Measurements from ENCODE around the gene CTPS2. TPM values are rescaled to one million over a fixed set of nuclear protein-coding genes. Genes with fewer than 3 reads are reported as not detected.
"Not testable (repeated sequence)": the region's sequence is repeated elsewhere in the genome, so short reads cannot be mapped to it uniquely, and the experiment has no call there.

The CTPS2 gene
- total RNA-seq, 2 experiments from 2014 or later = 6.3 to 6.6 TPM

GRCh38 chrX:16640823-16641222 is 71.6 kb downstream of the CTPS2 start:
- DNase-seq = no peak
- Mint-ChIP-seq H3K9me3 (no peaks in the 10 kb centered on the region), H3K4me3 (no peak overlapping the region), H3K4me1 (ENCODE audit: low read depth) (no peaks in the 10 kb centered on the region), H3K27me3 (no peaks in the 10 kb centered on the region), H3K27ac (no peak overlapping the region), H3K36me3 (no peaks in the 10 kb centered on the region)
- CTCF ChIA-PET = no interaction called here
- intact Hi-C loops (cut with micrococcal nuclease) = no loop called here
- POLR2A ChIA-PET = interaction anchor here (0.7 kb wide), 1 partner anchor 41 kb away, joined by 3 read pairs; no protein-coding TSS in a partner anchor

DNA sequence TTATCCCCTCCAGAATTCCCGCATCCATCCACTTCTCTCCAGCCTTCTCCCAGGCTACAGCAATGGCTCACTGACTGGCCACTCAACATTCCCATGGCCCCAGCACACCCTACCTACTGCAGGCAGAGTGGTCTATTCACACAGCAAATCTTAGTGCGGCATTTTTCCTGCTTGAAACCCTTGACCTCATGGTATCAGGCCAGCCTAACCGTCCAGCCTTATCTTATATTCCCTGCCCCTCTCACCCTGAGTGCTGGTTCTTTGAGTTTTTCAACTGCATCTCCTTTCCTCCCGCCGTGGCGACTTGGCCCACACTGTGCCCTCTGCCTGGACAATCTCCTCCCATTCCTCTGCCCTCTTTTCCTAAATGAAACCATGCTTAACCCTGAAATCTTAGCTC is 72.5 kb downstream of the CTPS2 start:
- CTCF ChIA-PET = no interaction called here
- H3K4me3 Mint-ChIP-seq = no peak overlapping the region
- H3K27ac Mint-ChIP-seq = no peak overlapping the region
- no peaks in the 10 kb centered on the region for H3K9me3 Mint-ChIP-seq
- no peaks in the 10 kb centered on the region for H3K36me3 Mint-ChIP-seq
- no peaks in the 10 kb centered on the region for H3K27me3 Mint-ChIP-seq
- intact Hi-C loops (cut with micrococcal nuclease) = no loop called here
- POLR2A ChIA-PET = no interaction called here
- no peak for DNase-seq
- no peaks in the 10 kb centered on the region for H3K4me1 Mint-ChIP-seq (ENCODE audit: low read depth)

GRCh38 chrX:16638533-16638932 is 73.9 kb downstream of the CTPS2 start:
- no peaks in the 10 kb centered on the region for H3K9me3 Mint-ChIP-seq
- CTCF ChIA-PET = no interaction called here
- intact Hi-C loops (cut with micrococcal nuclease) = no loop called here
- H3K36me3 Mint-ChIP-seq = no peaks in the 10 kb centered on the region
- DNase-seq = no peak
- no peak overlapping the region for H3K4me3 Mint-ChIP-seq
- H3K27ac Mint-ChIP-seq = no peak overlapping the region
- POLR2A ChIA-PET = no interaction called here
- peaks cover 4% of the 10 kb centered on the region for H3K4me1 Mint-ChIP-seq (ENCODE audit: low read depth)
- H3K27me3 Mint-ChIP-seq = no peaks in the 10 kb centered on the region

GRCh38 chrX:16635596-16635995 is 76.9 kb downstream of the CTPS2 start:
- Mint-ChIP-seq H3K4me1 (ENCODE audit: low read depth) (peaks cover 4% of the 10 kb centered on the region), H3K4me3 (no peak overlapping the region), H3K36me3 (no peaks in the 10 kb centered on the region), H3K9me3 (no peaks in the 10 kb centered on the region), H3K27me3 (no peaks in the 10 kb centered on the region), H3K27ac (no peak overlapping the region)
- no peak for DNase-seq
- POLR2A ChIA-PET = no interaction called here
- intact Hi-C loops (cut with micrococcal nuclease) = no loop called here
- CTCF ChIA-PET = no interaction called here

- ChIA-PET POLR2A (interaction anchor here (0.5 kb wide), 1 partner anchor 223 kb away, joined by 4 read pairs; no protein-coding TSS in a partner anchor), CTCF (no interaction called here)
- Mint-ChIP-seq H3K36me3 (no peaks in the 10 kb centered on the region), H3K4me1 (ENCODE audit: low read depth) (peaks cover 4% of the 10 kb centered on the region), H3K27ac (no peak overlapping the region), H3K27me3 (no peaks in the 10 kb centered on the region), H3K4me3 (no peak overlapping the region), H3K9me3 (no peaks in the 10 kb centered on the region)
- intact Hi-C loops (cut with micrococcal nuclease) = no loop called here
- no peak for DNase-seq
These were observed 77.4 kb downstream of the CTPS2 start for GRCh38 chrX:16635040-16635439.

GRCh38 chrX:16633754-16634153 is 78.7 kb downstream of the CTPS2 start:
- CTCF ChIA-PET = no interaction called here
- POLR2A ChIA-PET = no interaction called here
- H3K27me3 Mint-ChIP-seq = no peaks in the 10 kb centered on the region
- no peak for DNase-seq
- H3K27ac Mint-ChIP-seq = no peak overlapping the region
- H3K36me3 Mint-ChIP-seq = no peaks in the 10 kb centered on the region
- H3K4me3 Mint-ChIP-seq = no peak overlapping the region
- no peaks in the 10 kb centered on the region for H3K9me3 Mint-ChIP-seq
- intact Hi-C loops (cut with micrococcal nuclease) = no loop called here
- H3K4me1 Mint-ChIP-seq (ENCODE audit: low read depth) = peaks cover 4% of the 10 kb centered on the region

DNA sequence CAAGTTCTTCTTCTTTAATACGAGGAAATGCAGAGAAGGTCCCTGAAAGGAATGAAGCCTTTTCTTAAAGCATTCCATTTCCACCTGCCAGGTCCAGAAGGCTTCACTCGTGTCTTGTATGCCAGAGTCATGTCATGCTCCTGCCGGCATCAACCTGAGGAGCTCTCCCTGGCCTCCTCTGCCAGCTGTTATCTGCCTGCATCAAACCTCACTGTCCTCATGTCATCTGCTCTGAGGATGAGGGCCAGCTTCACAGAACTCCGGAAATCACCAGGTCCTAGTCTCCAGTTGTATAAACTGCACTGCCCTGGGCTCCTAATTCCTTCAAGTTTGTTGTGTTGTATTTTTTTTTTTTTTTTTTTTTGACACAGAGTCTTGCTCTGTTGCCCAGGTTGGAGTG is 82.6 kb downstream of the CTPS2 start:
- Mint-ChIP-seq H3K27ac (no peak overlapping the region), H3K4me3 (no peak overlapping the region), H3K9me3 (no peaks in the 10 kb centered on the region), H3K27me3 (no peaks in the 10 kb centered on the region), H3K36me3 (no peaks in the 10 kb centered on the region), H3K4me1 (ENCODE audit: low read depth) (peaks cover 4% of the 10 kb centered on the region)
- POLR2A ChIA-PET = no interaction called here
- CTCF ChIA-PET = no interaction called here
- intact Hi-C loops (cut with micrococcal nuclease) = no loop called here
- DNase-seq = no peak

GRCh38 chrX:16628946-16629595 is 83.4 kb downstream of the CTPS2 start:
- intact Hi-C loops (cut with micrococcal nuclease) = no loop called here
- Mint-ChIP-seq H3K27me3 (no peaks in the 10 kb centered on the region), H3K36me3 (no peaks in the 10 kb centered on the region), H3K4me1 (ENCODE audit: low read depth) (peaks cover 3% of the 10 kb centered on the region), H3K9me3 (no peaks in the 10 kb centered on the region), H3K4me3 (no peak overlapping the region), H3K27ac (no peak overlapping the region)
- DNase-seq = no peak
- ChIA-PET POLR2A (no interaction called here), CTCF (interaction anchor here (0.6 kb wide), 1 partner anchor 43 kb away, joined by 3 read pairs; no protein-coding TSS in a partner anchor)

DNA sequence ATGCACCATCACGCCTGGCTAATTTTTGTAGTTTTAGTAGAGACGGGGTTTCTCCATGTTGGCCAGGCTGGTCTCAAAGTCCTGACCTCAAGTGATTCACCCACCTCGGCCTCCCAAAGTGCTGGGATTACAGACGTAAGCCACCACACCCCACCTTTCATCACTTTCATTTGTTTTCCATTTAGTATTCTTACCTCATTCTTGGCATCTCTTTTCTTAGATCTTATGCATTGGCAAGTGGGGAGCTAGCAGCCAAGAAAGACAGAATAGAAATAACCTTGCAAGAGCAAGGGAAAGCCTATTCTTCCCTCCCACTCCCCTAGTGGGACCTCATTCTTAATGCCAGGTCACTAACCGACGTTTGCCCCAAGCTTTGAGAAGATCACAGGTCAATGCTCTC is 84.0 kb downstream of the CTPS2 start:
- H3K4me1 Mint-ChIP-seq (ENCODE audit: low read depth); DNase-seq; H3K27ac Mint-ChIP-seq; H3K36me3 Mint-ChIP-seq; H3K27me3 Mint-ChIP-seq; POLR2A ChIA-PET; H3K9me3 Mint-ChIP-seq; H3K4me3 Mint-ChIP-seq; intact Hi-C loops (cut with micrococcal nuclease): not testable (repeated sequence)
- CTCF ChIA-PET = interaction anchor here (0.6 kb wide), 1 partner anchor 44 kb away, joined by 3 read pairs; no protein-coding TSS in a partner anchor

GRCh38 chrX:16619024-16619423 is 93.4 kb downstream of the CTPS2 start:
- H3K9me3 Mint-ChIP-seq = peaks cover 5% of the 10 kb centered on the region
- no peaks in the 10 kb centered on the region for H3K27me3 Mint-ChIP-seq
- CTCF ChIA-PET = no interaction called here
- H3K27ac Mint-ChIP-seq = no peak overlapping the region
- H3K4me3 Mint-ChIP-seq = no peak overlapping the region
- peaks cover 2% of the 10 kb centered on the region for H3K4me1 Mint-ChIP-seq (ENCODE audit: low read depth)
- POLR2A ChIA-PET = no interaction called here
- no peak for DNase-seq
- H3K36me3 Mint-ChIP-seq = peaks cover 4% of the 10 kb centered on the region
- intact Hi-C loops (cut with micrococcal nuclease) = no loop called here

- intact Hi-C loops (cut with micrococcal nuclease) = no loop called here
- no peaks in the 10 kb centered on the region for H3K27me3 Mint-ChIP-seq
- H3K27ac Mint-ChIP-seq = no peak overlapping the region
These were observed 94.0 kb downstream of the CTPS2 start for GRCh38 chrX:16618422-16618821.

DNA sequence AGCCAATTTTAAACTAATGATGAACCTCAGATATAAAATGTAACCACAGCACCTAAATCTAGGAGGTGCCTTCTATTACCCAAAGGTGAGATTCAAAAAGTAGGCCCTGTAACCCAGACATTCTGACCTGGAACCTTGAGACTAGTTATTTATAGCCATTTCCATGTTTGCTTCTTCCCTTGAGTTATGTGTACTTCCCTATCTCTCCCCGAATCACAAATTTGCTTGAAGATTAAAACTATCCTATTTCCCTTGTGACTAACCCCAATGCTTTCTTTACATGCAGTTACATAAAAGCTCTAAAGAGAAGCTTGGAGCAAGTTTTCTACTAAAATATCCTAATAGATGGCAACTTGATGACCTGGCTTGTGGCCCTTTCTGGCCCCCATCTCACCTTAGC is 95.1 kb downstream of the CTPS2 start:
- Mint-ChIP-seq H3K27me3 (no peaks in the 10 kb centered on the region), H3K9me3 (peaks cover 5% of the 10 kb centered on the region), H3K4me3 (no peak overlapping the region), H3K27ac (no peak overlapping the region), H3K4me1 (ENCODE audit: low read depth) (no peaks in the 10 kb centered on the region), H3K36me3 (peaks cover 10% of the 10 kb centered on the region)
- POLR2A ChIA-PET = no interaction called here
- intact Hi-C loops (cut with micrococcal nuclease) = no loop called here
- CTCF ChIA-PET = no interaction called here
- DNase-seq = no peak

More at GRCh38 chrX:16618422-16618821, 94.0 kb downstream of the CTPS2 start:
- Mint-ChIP-seq H3K4me3 (no peak overlapping the region), H3K4me1 (ENCODE audit: low read depth) (peaks cover 1% of the 10 kb centered on the region), H3K9me3 (peaks cover 5% of the 10 kb centered on the region), H3K36me3 (peaks cover 6% of the 10 kb centered on the region)
- ChIA-PET CTCF (no interaction called here), POLR2A (no interaction called here)
- DNase-seq = no peak

DNA sequence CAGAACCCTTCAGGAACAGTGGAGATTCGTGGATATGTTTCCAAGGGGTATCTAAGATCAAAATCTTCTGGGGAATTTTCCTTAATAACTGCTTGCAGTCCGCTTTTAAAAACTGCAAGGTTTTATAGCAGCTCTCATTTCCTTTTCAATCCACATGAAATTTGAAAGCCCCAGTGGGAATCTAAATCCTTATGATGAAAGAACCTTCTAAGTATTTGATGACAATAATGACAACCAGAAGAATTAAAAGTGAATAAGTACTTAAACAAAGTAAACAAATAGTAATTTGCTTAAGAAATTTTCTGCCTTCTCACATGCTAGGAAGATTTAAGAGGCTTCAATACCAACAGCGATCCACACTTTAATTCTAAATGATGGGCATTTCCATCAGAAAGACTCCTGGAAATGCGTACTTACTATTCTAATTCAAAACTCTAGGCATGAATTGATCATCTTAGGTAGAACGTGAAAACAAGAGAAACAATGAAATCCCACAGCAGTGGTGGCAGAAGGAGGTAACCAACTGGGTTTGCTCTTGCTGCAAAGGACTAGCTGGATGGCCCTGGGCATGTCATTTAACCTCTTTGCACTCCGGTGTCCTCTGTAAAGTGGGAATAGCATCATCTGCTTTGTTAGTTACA is 100.1 kb downstream of the CTPS2 start:
- H3K9me3 Mint-ChIP-seq = no peaks in the 10 kb centered on the region
- no peak for DNase-seq
- no peak overlapping the region for H3K27ac Mint-ChIP-seq
- no peak overlapping the region for H3K4me3 Mint-ChIP-seq
- peaks cover 6% of the 10 kb centered on the region for H3K4me1 Mint-ChIP-seq (ENCODE audit: low read depth)
- ChIA-PET POLR2A (no interaction called here), CTCF (no interaction called here)
- H3K27me3 Mint-ChIP-seq = no peaks in the 10 kb centered on the region
- peaks cover 7% of the 10 kb centered on the region for H3K36me3 Mint-ChIP-seq
- intact Hi-C loops (cut with micrococcal nuclease) = no loop called here

Data from activated CD4-positive, alpha-beta memory T cell treated with anti-CD3 and anti-CD28 coated beads for 36 hours (primary cell).